ENCODE measurements around the gene CYP27A1.

- TF ChIP-seq BHLHE40 (IDR thresholded peaks at IDR 0.05; ENCODE audit: borderline replicate concordance) = no peak
- no peak for TF ChIP-seq FOXA1 (IDR thresholded peaks at IDR 0.05)
- no peak for TF ChIP-seq ZNF384 (IDR thresholded peaks at IDR 0.05)
- TF ChIP-seq SP1 (IDR thresholded peaks at IDR 0.05) = no peak
- no peak for TF ChIP-seq HDGF (IDR thresholded peaks at IDR 0.05; ENCODE audit: borderline replicate concordance)
- TF ChIP-seq FOXM1 (IDR thresholded peaks at IDR 0.05; ENCODE audit: borderline replicate concordance) = no peak
- no peak for TF ChIP-seq SUZ12 (IDR thresholded peaks at IDR 0.05)
- TF ChIP-seq ARNT (IDR thresholded peaks at IDR 0.05) = no peak
- TF ChIP-seq FOXK2 (IDR thresholded peaks at IDR 0.05) = no peak
- TF ChIP-seq TARDBP (IDR thresholded peaks at IDR 0.05) = no peak
Measured at GRCh38 chr2:218754201-218754600, 27.7 kb upstream of the CYP27A1 start.

Measured in HEK293T (cell line).